OCI-LY3 (cell line): ENCODE results near the gene R3HCC1L.
"Not testable (repeated sequence)": the region's sequence is repeated elsewhere in the genome, so short reads cannot be mapped to it uniquely, and the experiment has no call there.

ENCODE experiments used
- EZH2phosphoT487 ChIP-seq: fragments of 200-600 bp; shearing (Covaris generic); IDR thresholded peaks from 2 replicates; pipeline ENCODE4 v1.6.1; 2018; ENCODE audit warnings: antibody characterized with exemption, mixed run types, low read depth
- TF ChIP-seq, protein P1 (sequence below): fragments of 200-600, 300-600 bp; sonication (generic); IDR thresholded peaks from 2 replicates; pipeline ENCODE4 v1.5.1; 2014; ENCODE audit warnings: antibody characterized with exemption, low read length, low read depth

DNA sequence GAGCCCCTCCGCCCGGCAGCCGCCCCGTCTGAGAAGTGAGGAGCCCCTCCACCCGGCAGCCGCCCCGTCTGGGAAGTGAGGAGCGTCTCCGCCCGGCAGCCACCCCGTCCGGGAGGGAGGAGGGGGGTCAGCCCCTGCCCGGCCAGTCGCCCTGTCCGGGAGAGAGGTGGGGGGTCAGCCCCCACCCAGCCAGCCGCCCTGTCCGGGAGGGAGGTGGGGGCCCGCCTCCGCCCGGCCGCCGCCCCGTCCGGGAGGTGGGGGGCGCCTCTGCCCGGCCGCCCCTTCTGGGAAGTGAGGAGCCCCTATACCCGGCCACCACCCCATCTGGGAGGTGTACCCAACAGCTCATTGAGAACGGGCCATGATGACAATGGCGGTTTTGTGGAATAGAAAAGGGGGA, 18.3 kb downstream of the R3HCC1L start:
- TF ChIP-seq, protein P1, sequence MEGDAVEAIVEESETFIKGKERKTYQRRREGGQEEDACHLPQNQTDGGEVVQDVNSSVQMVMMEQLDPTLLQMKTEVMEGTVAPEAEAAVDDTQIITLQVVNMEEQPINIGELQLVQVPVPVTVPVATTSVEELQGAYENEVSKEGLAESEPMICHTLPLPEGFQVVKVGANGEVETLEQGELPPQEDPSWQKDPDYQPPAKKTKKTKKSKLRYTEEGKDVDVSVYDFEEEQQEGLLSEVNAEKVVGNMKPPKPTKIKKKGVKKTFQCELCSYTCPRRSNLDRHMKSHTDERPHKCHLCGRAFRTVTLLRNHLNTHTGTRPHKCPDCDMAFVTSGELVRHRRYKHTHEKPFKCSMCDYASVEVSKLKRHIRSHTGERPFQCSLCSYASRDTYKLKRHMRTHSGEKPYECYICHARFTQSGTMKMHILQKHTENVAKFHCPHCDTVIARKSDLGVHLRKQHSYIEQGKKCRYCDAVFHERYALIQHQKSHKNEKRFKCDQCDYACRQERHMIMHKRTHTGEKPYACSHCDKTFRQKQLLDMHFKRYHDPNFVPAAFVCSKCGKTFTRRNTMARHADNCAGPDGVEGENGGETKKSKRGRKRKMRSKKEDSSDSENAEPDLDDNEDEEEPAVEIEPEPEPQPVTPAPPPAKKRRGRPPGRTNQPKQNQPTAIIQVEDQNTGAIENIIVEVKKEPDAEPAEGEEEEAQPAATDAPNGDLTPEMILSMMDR: not testable (repeated sequence)
- not testable (repeated sequence) for TF ChIP-seq EZH2phosphoT487
